IPS-NIHi7 (cell line): Measurements from ENCODE around the gene TSPYL6.

Experiments
- DNase-seq: peaks from one replicate; pipeline ENCODE4 v3.0.0; 2012; ENCODE audit warnings: mixed read lengths; ENCODE audit errors: extremely low spot score

TSPYL6 gene

DNA sequence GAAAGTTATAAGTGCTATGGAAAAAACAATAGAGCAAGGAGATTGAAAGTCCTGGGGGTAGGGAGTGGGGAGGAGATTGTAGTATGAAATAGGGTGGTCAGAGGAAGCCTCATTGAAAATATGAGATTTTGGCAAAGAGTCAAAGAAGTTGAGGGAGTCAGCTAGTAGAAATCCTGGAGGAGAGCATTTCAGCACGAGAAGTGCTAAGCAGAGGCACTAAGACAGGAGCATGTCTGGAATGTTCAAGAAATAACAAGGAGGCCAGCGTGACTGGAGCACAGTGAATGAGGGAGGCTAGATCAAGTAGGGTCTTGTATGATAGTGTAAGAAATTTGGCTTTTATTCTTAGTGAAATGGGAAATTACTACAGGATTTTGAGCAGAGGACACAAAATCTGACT, 2.1 kb upstream of the TSPYL6 start:
- DNase-seq, result no peak

DNA sequence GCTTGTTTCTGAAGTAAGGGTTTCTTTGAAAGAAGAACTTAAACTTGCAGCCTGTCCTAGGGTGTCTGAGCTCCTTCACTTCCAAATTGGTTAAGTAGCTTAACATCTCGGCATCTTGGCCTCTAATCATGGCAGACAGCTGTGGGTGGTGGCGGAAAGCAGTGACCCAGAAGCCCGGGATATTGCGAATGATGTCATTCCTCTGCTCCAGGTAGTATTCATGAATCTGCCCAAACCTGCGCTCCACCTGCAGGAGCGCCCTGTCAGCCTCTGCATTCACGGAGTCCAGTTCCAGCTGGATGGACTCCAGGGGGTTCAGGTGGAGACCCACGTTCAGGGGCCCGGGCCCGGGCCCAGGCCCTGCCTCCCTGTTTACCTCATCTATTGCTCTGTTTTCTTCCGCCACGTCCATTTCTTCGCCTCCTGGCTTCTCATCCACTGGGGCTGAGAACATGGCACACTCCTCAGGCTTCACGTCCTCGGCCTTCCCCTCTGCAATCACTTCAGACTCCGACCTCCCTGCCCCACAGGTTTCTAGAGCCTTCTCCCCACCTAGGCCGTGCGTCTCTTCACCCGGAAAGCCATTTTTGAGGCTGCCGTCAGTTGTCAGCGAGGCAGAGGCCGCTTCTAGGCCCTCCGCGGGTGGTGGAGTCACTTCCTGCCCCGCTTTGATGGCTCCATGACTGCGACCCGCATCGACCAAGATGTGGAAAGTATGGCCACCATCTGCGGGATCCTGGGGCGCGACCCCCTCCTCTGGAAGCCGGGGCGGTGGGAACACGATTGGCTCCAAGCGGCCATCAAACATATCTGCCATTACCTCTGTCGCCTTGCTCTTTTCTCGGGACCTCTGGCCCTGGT, 569 bp downstream of the TSPYL6 start:
- no peak for DNase-seq

DNA sequence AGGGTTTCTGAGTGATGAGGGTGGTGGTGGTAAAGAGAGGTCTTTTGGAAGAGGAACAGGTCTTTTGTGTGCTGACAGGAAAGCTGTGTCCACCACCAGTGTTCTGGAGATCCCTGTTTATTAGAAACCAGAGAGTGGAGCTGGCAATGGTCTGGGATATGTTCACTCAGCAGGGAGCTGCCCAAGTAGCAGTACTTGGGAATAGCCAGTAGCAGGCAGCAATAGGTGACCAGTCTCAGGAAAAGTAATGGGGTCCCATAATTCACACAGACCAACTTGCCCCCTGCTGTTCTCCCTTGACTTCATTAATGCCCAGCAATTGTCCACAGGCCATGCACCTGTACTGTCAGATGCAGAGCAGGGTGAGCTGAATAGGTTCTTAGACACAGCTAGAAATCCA, 1.8 kb downstream of the TSPYL6 start:
- DNase-seq, result no peak

DNA sequence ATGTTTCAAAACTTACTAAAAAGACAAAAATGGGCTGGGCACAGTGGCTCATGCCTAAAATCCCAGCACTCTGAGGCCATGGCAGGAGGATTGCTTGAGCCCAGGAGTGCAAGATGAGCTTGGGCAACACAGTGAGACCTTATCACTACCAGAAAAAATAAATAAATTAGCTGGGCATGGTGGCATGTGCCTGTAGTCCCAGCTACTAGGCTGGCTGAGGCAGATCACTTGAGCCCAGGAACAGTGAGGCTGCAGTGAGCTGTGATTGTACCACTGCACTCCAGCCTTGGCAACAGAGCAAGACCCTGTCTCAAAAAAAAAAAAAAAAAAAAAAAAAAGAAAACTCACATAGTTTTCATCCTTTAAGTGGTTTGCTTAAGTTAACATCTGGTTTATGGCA, 6.4 kb downstream of the TSPYL6 start:
- no peak for DNase-seq

DNA sequence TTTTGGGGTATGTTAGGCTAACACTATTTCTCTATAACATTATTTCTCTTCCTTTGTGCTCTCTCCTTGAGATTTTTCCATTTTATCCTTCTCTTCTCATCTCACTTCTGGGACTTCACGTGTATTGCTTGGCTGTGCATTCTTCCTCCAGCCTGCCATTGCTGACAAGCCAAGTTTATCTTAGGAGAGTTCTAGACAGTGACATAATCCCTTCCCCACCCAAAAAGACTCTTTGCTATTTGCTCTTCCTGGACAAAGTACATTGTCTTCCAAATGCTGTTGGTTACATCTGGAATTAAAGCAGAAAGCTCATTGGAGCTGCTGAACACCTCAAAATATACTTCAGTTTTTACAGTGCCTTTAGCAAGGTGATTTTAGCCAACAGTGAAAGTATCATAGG, 8.9 kb downstream of the TSPYL6 start:
- no peak for DNase-seq

GRCh38 chr2:54240515-54241469, 15.2 kb downstream of the TSPYL6 start:
- peak; percentile 41 for DNase-seq

GRCh38 chr2:54239427-54239826, 16.6 kb downstream of the TSPYL6 start:
- DNase-seq, result no peak

DNA sequence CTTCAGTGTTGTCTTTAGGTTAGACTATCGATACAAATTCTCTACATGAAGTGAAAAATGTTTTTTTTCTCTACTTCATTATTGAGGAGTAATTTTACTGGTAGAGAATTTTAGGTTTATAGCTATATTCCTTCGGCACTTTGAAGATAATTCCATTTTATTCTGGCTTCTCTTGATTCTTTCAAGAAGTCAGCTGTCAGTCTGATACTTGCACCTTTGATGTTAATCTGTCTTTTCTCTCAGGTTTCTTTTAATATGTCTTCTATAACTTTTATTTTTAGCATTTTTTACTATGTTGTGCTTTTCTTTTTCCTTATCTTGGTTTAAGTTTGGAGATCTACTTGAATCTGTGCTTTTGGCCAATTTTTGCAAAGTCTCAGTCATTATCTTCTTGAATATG, 18.6 kb downstream of the TSPYL6 start:
- DNase-seq, result no peak

DNA sequence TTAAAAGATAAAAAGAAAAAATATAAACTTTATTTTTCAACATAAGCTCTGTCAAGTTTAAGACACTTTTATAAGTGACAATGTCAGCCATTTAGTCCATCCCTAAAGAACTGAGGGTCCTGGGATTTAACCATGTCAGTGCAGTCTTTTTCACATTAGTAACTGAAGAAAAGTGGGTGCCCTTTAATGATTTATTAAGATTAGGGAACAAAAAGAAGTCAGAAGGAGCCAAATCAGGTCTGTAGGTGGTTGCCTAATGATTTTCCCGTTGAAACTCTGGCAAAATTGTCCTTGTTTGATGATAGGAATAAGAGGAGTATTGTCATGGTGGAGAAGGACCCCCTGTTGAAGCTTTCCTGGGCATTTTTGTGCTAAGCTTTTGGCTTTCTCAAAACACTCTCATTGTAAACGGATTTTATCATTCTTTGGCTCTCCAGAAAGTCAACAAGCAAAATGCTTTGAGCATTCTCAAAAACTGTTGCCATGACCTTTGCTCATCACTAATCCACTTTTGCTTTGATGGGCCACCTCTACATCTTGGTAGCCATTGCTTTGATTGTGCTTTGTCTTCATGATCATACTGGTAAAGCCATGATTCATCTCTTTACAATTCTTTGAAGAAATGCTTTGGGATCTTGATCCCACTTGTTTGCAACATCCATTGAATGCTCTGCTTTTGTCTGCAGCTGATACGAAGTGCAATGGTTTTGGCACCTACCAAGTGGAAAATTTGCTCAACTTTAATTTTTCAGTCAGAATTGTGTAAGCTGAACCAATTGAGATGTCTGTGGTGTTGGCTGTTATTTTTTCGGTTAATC, 22.0 kb downstream of the TSPYL6 start:
- DNase-seq, result no peak

DNA sequence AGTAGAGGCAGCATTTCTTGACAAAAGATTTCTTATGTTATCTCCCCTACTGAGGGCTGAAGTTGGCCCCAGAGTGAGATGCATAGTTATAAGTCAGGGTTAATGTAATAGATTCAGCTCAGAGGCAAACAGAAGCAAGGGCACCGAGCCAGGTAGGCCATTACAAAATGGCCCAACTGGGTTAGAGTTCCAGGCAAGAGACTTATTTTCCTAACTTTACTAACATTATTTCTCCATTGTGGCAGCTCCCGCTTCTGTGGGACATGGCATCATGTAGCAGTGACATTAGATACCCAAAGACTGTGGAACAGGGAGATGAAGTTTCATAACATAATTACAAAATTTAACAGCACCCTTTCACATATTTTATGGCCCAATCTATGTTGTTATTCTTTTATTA, 27.1 kb downstream of the TSPYL6 start:
- no peak for DNase-seq

- DNase-seq, result no peak
Measured at GRCh38 chr2:54227798-54228197, 28.2 kb downstream of the TSPYL6 start.

DNA sequence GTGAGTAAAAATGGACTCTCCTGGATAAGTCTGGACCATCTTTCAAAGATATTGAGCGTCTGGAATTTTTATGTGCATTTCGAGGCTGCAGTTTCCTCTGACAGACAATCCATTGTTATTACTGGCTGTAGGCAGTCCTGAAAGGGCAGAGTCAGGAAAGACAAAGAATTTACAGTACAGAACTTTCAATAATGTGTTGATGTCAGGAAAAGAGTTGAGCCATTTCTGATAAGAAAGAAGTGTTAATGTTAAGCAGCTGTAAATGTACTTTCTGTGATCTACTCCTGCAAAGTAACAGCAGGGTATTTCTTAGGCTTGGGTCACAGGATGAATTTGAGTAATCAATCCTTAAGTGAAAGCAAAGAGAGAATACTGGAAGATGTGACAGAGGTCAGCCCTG, 29.8 kb downstream of the TSPYL6 start:
- DNase-seq, result no peak

DNA sequence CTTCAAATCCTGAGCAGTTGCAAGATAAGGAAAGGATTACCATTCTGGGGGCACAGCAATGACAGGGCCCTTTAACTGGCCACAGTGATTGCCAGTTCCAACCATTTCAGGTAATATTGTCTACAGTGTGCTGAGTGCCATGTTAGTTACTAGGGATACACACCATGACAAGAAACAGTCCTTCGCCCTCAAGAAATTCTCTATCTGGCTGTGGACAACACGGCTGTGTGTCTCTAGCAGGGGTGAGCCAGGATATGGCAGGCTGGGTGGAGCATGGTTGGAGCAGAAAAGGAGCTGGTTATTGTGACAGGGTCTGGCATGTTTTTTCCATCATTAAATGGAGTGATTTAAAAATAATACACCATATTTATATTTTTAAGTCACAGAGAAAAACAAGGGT, 31.0 kb downstream of the TSPYL6 start:
- no peak for DNase-seq

GRCh38 chr2:54213082-54213481, 42.9 kb downstream of the TSPYL6 start:
- DNase-seq, result no peak

GRCh38 chr2:54212456-54212855, 43.6 kb downstream of the TSPYL6 start:
- no peak for DNase-seq

DNA sequence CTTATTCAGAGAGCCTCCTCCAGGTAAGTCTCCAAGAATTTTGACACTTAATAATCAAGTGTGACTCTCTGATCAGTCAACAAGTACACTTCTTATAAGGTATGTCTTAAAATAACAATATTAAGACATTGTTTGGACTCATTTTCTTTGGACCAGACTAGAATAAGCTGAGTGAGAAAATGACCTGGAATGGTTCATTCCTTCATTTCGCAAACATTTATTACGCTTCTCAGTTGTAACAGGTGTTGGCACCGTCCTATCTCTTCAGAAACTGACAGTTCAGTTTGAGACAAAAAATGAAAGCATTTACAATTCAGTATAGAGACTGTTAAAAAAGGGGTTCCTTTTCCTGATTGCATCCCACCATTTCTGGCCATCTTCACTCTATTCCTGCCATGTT, 46.6 kb downstream of the TSPYL6 start:
- DNase-seq, result no peak

GRCh38 chr2:54208364-54209240, 47.4 kb downstream of the TSPYL6 start:
- no peak for DNase-seq

DNA sequence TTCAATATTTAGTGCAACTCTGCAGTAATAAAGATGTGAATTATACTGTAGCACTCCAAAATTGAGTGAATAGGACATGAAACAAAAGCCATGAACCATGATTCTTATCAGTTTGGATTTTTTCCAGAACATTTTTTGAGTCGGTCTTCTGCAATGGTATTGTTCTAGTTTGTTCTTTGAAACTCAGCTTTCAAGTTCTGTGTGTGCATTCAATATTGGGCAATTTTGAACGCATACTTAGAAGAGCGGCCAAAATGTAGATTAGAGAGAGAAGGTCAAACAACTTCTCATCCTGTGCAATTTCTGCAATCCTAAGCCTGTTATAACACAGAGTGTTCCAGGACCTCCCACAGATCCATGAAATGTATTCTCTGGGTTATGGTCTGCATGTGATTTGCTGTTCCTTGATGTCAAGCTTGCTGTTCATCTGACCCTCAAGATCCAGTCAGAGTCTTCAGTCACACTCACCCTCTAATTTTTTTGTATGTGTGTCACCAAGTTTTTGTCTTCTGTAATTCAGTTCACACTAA, 48.3 kb downstream of the TSPYL6 start:
- DNase-seq, result no peak

DNA sequence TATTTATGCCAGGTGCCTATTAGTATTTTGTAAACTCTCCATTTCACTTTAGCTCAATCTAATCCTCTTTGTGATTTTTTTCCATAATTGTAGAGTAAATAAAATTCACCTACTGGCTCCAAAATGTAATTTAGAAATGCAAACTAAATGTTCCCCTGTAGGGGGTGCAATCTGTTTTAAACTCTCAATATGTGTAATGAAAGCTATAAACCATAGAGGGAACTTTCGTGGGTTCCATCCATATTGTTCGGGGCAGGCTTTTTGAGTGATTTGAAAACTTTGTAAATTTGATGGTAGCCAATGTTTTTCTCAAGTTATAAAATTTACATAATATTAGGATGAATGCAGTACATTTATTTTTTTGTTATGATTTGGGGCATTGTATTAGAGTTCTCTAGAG, 49.4 kb downstream of the TSPYL6 start:
- DNase-seq, result no peak

- no peak for DNase-seq
Measured at GRCh38 chr2:54204476-54204875, 51.6 kb downstream of the TSPYL6 start.
